HG02981 (cell line): ENCODE measurements around the gene SHB.

Experiments used
- ATAC-seq: cut with Tn5 transposase; IDR thresholded peaks from one replicate; pipeline ENCODE4 v1.9.1; 2021; ENCODE audit warnings: mild to moderate bottlenecking, moderate library complexity; ENCODE audit not compliant: unreplicated experiment

The SHB gene, protein sequence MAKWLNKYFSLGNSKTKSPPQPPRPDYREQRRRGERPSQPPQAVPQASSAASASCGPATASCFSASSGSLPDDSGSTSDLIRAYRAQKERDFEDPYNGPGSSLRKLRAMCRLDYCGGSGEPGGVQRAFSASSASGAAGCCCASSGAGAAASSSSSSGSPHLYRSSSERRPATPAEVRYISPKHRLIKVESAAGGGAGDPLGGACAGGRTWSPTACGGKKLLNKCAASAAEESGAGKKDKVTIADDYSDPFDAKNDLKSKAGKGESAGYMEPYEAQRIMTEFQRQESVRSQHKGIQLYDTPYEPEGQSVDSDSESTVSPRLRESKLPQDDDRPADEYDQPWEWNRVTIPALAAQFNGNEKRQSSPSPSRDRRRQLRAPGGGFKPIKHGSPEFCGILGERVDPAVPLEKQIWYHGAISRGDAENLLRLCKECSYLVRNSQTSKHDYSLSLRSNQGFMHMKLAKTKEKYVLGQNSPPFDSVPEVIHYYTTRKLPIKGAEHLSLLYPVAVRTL

DNA sequence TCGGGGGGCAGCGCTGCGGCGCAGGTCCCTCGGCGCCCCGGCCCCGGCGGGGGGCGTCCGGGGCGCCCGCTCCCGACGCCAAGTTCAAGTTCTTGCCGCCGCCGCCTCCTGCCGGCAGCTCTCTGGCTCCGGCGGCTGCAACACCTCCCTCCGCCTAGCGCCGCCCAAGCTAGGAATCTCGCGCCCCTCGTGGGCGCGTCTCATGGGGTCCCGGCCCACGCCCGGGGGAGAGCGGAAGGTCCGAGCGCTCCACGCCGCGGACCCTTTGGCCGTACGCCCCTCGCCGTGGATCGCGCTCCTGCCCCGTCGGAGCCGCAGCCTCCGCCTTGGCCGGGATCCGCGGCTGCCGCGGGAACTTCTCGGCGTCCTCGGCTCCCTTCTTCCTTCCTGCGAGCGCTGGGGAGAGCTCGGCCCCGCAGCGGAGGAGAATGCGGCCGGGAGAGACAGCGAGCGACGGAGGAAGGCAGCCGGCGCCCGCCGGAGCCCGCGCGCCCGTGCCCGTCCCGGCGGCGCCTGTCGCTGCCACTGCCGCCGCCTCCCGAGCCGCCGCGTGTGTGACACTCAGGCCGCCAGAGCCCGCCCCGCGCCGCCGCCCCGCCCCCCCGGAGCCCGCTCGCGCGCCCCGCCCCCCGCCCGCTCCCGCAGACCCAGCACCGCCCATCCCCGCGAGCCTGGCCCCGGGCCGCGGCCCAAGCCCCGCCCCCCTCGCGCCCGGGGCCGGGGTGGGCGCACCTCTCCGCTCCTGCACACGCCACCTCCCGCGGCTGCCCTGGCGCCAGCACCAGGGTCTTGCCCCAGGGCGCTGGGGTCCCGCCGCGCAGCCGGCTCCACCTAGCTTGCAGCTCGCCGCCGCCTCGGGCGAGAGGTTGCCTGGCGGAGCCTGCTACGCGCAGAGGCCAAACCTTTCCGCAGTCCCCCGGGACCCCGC is at the start of gene SHB:
TSS of gene SHB (minus strand) at position 527 of the 928 bp plus-strand sequence. CDS start 582 bp downstream, outside the sequence.
- peak; percentile 42 for ATAC-seq

DNA sequence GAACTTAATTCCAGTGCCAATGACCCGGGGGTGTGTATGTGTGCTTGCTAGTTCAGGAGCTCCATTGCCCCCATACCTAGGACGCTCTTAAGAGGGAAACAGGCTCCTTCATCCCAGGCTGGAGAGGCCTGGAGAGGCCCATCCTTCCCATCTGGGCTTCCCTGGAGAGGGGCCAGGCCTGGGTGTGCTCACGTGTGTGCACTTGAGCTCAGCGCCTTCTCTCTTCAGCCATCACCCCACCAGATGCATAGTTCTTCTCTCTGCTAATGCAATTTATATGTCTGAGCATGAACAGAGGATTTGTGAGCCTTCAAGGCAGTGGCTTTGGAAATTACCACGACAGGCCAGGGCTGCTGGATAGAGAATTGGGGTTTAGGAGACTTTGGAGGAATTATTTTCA is 48.6 kb upstream of the SHB start:
- ATAC-seq: no peak

DNA sequence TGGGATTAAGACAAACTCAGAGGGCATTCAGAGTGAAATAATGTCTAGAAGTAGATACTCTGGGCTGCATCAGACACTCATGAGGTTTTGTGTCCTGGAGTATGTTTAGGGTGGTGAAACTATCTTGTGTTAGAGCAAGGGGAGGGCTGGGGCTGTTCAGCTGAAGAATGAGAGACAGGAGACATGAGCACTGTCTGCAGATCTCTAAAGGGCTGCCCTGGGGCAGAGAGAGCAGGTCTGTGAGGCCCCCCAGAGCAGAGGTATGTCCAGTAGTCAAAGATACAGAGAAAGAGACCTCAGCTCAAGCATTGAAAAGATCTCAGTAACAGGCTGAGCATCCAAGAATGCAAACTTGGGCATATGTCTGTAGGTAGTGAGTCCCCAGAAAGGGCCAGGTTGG is 45.9 kb upstream of the SHB start:
- ATAC-seq: no peak

DNA sequence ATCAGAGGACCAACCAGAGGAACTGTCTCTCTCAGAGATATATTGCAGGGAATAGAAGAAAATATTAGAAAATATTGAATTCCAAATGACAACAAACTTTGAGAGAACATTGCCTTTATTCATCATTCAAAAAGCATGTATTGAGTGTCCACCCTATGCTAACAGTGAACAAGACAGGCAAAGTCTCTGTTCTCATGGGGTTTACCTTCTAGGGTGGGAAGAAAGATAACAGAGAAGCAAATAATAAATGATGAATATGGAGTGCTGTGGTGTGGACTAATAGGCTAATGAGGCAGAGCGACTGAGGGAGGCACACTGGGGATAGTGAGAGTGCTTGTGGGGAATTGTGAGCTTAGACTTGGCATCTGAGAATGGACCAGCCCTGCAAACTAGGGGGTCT is 43.4 kb upstream of the SHB start:
- no peak for ATAC-seq

DNA sequence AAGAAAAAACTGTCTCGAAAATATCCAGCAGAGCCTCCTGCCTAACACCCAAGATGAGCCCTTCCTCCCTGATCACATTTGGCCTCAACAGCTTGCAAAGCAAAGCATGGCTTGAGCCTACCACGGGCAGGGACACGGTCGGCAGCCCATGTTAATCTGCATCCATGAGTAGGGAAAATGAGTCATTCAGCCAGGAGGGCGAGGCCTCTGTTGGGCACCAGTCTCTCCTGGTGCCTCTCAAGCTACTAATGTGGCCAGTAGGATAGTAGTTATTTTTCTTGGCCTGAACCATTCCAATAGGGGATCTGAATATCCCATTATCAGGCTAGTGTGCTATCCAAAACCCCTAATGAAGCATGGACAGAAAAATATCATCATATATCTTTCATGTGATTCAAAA is 43.0 kb upstream of the SHB start:
- no peak for ATAC-seq

DNA sequence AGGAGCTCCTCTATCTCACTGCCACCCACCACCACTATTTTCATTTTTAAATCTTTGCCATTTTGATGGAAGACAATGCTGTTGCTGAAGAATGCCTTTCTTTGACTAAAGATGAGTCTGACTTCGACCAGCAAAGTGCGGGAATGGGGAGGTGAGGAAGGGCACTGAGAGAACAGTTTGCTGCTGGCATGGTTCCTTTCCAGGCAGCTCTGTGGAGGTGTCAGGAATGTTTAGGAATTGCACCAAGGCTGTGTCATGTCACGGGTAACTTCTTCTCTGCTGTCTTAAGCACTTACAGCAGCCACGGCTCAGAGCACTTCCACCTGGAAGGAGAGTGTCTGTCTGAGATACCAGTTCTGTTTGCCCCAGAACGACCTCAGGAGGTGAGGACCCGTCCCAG is 41.4 kb upstream of the SHB start:
- ATAC-seq: no peak

DNA sequence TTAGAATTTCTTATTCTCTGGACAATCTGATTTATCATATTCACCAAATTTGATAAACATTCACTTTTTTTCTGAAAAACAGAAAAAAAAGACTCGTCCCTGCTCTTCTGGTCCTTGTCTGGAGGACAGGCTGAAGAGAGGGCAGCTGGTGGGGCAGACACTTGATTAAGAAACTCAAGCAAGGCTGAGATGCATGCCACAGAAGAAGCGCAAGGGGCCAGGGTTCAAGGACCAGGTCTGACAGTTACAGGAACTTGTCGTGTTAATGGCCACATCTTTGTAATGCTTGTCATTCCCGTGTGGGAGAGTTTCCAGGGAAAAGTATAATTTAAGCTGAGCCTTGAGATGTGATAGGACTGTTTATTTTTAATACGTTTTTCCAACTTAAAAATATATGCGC is 40.6 kb upstream of the SHB start:
- no peak for ATAC-seq

DNA sequence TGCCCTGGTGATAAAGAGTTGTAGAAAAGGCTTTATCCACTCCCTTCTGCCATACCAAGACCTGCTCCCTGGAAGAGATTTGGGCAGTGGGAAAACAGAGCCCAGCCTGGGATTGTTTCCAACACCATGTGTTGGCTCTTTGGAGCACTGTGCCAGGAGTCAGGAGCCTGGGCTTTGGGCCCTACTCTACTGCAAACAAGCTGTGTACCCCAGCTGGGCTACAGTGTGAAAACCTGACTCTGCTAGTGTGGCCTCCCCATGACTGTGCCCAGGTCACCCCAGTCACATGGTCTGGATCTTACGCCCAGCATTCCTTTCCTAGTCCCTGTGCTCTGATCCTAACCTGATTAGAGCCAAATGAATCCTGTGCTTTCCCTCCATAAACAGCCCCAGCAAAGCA is 39.3 kb upstream of the SHB start:
- no peak for ATAC-seq

DNA sequence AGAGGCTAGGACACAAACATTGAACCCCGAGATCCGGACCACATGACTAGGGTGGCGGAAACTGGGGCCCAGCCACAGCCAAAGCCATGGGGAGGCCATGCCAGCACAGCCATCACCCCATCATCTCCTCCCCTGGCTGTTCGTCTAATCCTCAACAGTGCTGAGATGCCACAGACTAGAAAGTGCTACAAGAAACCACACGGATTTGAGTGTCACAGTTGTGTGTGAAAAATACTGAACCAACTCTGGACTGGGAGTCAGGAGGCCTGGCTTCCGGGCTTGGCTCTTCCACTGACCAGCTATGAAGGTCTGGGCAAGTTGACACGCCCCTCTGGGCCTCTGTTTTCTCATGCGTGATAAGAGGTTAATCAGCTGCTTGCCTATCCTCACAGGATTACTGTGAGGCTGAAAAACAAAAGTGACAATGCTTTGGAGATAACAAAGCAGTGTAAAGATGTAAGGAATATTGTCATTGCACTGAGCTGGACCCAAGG is 38.8 kb upstream of the SHB start:
- no peak for ATAC-seq

DNA sequence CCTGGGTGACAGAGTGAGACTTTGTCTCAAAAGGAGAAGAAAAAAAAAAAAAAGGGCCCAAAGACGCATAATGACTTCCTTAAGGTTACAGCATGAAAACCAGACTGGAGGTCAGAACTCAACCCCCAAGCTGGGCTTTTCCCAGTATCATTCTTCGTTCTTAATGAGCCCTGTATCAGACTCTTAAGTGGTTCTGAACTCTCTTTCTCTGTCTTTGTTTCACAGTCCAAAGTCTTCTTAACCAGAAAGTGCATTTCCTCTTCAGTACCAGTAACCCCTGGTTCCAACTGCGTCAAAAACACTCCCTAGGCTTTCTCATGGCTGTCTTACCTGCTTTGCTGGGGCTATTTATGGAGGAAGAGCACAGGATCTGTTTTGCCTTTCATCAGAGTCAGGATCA is 38.4 kb upstream of the SHB start:
- ATAC-seq: no peak

DNA sequence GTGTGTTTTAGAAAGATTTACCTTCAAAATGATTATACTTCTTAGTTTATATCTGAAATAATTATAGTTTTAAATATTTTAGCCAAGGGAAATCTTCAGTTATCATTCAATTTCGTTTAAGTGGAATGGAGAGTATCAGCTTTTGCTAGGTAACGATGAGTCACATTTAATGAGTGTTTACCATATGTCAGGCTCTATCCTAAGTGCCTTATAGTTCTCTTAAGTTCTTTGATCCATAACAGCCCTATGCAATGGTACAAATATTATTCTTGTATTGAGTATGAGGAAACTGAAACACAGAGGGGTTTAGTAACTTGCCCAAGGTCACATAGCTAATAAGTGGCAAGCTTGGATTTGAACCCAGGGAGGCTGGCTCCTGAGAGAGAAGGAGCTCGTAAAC is 37.5 kb upstream of the SHB start:
- no peak for ATAC-seq

DNA sequence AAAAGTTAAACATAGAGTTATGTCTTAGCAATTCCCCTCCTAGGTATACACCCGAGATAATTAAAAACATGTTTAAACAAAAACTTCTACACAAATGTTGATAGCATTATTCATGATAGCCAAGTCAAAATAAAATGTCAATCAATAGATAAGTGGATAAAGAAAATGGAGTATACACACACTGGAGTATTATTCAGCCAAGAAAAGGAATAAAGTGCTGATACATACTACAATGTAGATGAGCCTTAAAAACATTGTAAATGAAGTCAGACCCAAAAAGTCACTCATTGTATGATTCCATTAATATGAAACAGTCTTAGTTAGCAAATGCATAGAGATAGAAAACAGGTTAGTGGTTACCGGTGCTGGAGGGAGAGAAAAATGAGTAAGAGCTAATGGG is 34.3 kb upstream of the SHB start:
- no peak for ATAC-seq

DNA sequence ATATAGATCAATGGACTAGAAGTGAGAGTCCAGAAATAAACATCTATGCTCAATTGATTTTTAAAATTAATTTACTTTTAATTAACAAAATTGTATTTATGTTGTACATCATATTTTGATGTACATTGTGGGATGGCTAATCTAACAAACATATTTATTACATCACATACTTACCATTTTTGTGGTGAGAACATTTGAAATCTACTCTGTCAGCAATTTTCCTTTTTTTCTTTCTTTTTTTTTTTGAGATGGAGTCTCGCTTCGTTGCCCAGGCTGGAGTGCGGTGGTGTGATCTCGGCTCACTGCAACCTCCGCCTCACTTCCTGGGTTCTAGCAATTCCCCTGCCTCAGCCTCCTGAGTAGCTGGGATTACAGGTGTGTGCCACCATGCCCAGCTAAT is 32.4 kb upstream of the SHB start:
- no peak for ATAC-seq

DNA sequence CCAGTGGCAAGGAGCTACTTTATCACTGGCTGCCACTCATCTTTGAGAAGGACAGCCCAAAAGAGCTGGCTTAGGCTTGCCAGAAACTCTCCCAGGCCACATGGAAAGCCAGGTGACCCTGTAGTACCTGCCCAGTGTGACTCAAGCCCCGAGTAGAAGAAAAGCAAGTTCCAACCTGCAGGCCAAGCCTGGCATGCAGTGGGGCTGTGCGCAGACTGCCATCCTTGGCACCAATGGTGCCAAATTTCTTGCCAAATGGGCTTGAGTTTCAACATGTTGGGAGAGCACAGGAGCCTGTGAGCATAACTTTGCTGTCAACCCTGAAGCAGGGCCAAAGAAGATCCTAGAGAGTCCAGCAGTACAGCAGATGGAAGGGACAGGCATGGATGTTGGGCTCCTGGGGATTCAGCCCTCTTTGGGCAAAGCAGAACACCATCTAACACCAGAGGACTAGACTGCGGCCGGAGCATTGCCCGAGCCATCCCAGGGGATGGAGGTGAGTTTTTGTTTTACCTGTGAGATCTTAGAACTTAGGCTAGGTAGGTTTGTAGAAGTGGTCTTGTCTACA is 27.3 kb upstream of the SHB start:
- no peak for ATAC-seq

DNA sequence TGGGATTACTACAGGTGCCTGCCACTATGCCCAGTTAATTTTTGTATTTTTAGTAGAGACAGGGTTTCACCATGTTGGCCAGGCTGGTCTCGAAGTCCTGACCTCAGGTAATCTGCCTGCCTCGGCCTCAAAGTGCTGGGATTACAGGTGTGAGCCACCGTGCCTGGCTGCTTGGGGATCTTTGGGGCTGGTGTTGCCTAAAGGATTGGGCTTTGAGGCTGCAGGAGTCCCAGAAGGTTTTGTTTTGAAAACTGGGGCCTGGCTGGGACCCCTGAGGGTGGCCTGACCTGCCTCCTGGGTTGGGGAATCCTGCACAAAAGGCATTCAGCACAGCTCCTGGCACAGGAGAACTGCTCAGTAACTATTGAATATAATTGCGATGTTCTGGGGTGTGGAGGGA is 25.1 kb upstream of the SHB start:
- no peak for ATAC-seq

DNA sequence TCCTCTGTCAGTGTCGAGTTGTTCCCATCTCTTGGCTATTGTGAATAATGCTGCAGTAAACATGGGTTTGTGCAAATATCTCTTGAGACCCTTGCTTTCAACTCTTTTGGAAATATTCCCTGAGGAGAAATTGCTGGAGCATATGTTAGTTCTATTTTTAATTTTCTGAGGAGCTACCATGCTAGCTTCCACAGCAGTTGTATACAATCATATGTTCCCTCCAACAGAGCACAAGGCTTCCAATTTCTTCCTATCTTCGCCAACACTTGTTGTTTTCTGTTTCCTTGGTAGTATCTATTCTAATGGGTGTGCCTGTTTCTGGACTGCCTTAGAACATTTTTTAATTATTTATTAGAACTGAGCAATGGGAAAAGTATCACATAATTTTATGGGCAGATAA is 23.6 kb upstream of the SHB start:
- no peak for ATAC-seq

DNA sequence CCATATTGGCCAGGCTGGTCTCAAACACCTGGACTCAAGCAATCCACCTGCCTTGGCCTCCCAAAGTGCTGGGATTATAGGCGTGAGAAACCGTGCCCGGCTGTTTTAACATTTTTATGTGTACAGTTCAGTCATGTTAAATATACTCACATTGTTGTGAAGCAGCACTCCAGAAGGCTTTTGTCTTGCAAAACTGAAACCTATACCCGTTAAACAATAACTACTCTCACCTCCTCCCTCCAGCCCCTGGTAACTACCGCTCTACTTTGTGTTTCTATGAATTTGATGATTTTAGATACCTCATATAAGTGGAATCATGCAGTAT is 23.1 kb upstream of the SHB start:
- no peak for ATAC-seq

DNA sequence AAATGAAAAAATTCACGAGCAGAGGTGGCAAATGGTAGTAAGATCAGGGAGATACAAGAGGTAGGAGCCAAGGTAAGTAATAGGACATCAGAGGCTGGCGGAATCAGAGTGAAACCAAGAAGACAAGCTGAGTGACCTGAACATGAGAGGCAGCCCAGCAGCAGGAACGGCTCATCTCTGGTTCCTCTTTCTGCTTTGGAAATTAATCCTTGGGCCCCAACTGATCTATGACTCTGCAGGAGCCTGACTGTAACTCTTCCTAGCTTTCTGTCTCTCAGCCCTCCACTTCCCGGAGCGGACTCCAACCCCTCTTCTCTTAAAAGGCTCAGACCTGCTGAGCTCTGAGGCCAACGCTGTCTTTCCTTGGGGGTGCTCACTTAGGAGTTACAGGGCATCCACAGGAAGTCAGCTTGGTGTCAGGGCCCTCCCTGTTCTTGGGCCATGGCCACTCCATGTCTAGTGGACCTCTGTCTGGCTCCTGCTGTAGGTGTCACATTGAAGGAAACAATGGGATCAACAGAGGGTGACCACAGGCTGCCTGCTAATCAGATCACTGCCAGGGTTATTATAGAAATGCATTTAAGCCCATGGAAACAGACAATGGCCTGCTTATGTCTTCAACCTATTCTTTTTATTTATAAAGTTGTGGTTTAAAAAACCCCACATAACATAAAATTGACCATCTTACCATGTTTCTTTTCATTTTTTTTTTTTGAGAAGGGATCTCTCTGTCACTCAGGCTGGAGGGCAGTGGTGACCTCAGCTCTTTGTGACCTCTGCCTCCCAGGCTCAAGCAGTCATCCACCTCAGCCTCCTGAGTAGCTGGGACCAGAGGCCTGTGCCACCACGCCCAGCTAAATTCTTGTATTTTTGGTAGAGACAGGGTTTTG is 22.5 kb upstream of the SHB start:
- peak; percentile 47 for ATAC-seq

DNA sequence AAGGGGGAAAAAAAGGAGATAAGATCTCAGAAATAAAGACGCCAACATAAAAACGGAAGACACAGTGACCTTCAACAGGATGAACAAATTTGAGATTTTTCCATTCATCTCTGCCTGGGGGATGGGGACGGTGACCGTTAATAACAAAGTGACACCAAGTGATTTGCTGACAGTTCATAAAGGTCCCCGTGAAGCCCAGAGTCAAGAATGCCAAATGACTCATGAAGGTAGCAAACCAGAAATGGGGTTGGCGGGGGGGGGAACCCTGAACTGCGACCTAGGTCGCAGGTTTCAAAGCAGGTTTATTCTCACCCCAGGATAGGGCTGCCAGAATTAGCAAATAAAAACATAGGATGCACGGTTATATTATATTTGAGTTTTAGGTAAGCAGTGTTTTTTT is 21.1 kb upstream of the SHB start:
- ATAC-seq: no peak

DNA sequence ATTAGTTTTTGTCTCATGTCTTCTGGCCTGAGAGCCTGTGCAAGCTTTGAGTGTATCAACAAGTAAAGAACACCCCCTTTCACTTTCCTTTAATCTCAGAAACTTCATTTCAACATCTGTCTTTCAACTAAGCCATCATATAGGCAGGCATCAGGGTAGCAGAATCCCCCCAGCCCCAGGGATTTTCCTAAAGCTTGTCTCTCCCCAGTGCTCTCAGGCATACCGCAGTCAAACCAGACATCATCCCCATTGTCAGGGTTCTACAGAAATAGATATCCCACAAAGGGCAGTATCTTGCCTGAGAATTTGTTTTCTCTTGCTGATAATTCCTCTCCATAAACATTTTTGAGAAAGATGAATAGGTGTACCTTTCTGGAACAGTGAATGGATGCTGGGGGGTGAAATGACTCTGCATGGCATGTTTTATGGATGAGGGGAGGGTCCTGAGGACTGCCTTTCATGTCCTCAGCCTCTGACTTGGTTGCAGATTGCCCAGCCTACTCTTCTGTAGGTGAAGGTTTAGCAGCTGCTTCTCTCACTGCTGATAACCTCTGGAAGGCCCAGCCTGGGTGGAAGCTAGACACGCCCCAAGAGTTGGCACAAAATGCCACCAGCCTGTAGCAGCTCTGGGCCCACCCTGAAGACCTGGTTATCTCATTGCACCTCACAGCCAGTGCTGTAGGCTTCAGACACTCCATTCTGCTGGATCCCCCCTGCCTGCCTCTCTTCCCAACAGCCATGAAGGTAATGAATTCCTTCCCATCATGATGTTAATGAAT is 20.5 kb upstream of the SHB start:
- no peak for ATAC-seq
